Heart right ventricle (tissue), 16 donors: ENCODE results near the gene OSM. TPM values are rescaled to one million over a fixed set of nuclear protein-coding genes. Genes with fewer than 3 reads are reported as not detected.

Source experiments
- ATAC-seq, 8 donors: fragments of 200-7000 bp; cut with Tn5 transposase; one replicate each; pipeline ENCODE4 v1.9.1; 2020; ENCODE audit warnings: mild to moderate bottlenecking in 8 of 8, moderate library complexity in 8 of 8, moderate number of reproducible peaks in 1 of 8
- DNase-seq, 2 donors: peaks; one replicate each; pipeline ENCODE4 v3.0.0-alpha.2; 2020
- H3K27ac ChIP-seq, 10 donors: fragments of 200-600 bp; sonication (generic) in 2 of 10; one replicate each; pipeline versions ENCODE4 v1.5.0 to v1.8.0; 2020 to 2022; ENCODE audit warnings: mild to moderate bottlenecking in 3 of 10
- H3K27me3 ChIP-seq, 7 donors: fragments of 200-600 bp; one replicate each; pipeline ENCODE4 v1.8.0; 2021 to 2022; ENCODE audit warnings: mild to moderate bottlenecking in 2 of 7
- H3K36me3 ChIP-seq, 9 donors: fragments of 200-600 bp; sonication (generic) in 1 of 9; one replicate each; pipeline versions ENCODE4 v1.5.0 to v1.8.0; 2020 to 2022; ENCODE audit warnings: mild to moderate bottlenecking in 2 of 9
- H3K4me1 ChIP-seq, 9 donors: fragments of 200-600 bp; sonication (generic) in 1 of 9; one replicate each; pipeline versions ENCODE4 v1.5.0 to v1.8.0; 2020 to 2022; ENCODE audit warnings: mild to moderate bottlenecking in 4 of 9
- H3K4me3 ChIP-seq, 10 donors: fragments of 200-600 bp; sonication (generic) in 2 of 10; one replicate each; pipeline versions ENCODE4 v1.5.0 to v1.8.0; 2020 to 2022; ENCODE audit warnings: mild to moderate bottlenecking in 7 of 10, moderate library complexity in 2 of 10
- H3K9me3 ChIP-seq, 11 donors: fragments of 200-600 bp in 10 of 11; sonication (generic) in 2 of 11; one replicate each; pipeline versions ENCODE4 v1.5.0 to v1.8.0; 2013 to 2022; ENCODE audit warnings: mild to moderate bottlenecking in 2 of 11, control low read depth in 1 of 11, moderate library complexity in 1 of 11
- WGBS, 2 donors: extraction: QIAGEN DNeasy Blood & Tissue Kit; methylation state at CpG; one replicate each; pipeline ENCODE4 v1.1.7; 2013; ENCODE audit warnings: inconsistent platforms in 1 of 2; 5-methylcytosine and 5-hydroxymethylcytosine counted together
- intact Hi-C, 10 donors: fragments of 100-400 bp; cut with DNase I; formaldehyde crosslinking; loops; one replicate each; pipeline versions ENCODE4 v1.11.1 to v1.14.2; 2022
- polyA plus RNA-seq, 2 donors: library from polyadenylated mRNA; stranded (reverse); fragments of 200-250 nt; gene quantifications; one replicate each; pipeline ENCODE4 v1.2.3, GENCODE V29; 2013
- total RNA-seq, 10 donors: library from RNA; stranded (reverse); fragmentation: NEBNext Ultra II Directional in 3 of 10; extraction: Animal tissue kit (Norgen Biotek cat#: 25700) in 3 of 10; gene quantifications; one replicate each; pipeline versions ENCODE4 v1.2.1 to v1.2.4, GENCODE V29; 2021 to 2023
- TF ChIP-seq, protein P1 (sequence below), 9 donors: fragments of 200-600 bp; sonication (generic) in 2 of 9; IDR thresholded peaks; one replicate each; pipeline versions ENCODE4 v1.5.0 to v1.8.0; 2021 to 2022; ENCODE audit warnings: antibody characterized with exemption in 9 of 9, mild to moderate bottlenecking in 5 of 9, moderate library complexity in 1 of 9
- donor health status: Arrhythmogenic right ventricular cardiomyopathy.
- donor health status: ischemic (EF 13 %, LVEDD 7.1; RV severe dilation, severe dysfunction).
- donor health status: healthy with polysubstance abuse.
- donor health status: DM: no; HTN: yes; CAD: no.
- donor health status: DM: no; HTN: no; CAD: no.
- donor health status: ischemic (EF 25% LVEDD 6.9; RV normal size, moderate dysfunction).
- donor health status: ischemic (EF 25% LVEDD 5.7; RV mildly dilated, moderate dysfunction).
- donor health status: healthy.
- donor health status: DM: yes; HTN: yes; CAD: no.
- donor health status: Ischemic cardiomyopathy.
- donor health status: ischemic (EF 35%, LVEDD 5.7; RV mildly dilated, moderate dysfunction).
- donor health status: nonischemic (EF 11% LVEDD 7.7; RV severe dilation, severe dysfunction).
- donor health status: DM: yes; HTN: yes; CAD: no.
- donor health status: PGD.
- donor health status: ischemic (EF 29% LVEDD 5.4; RV normal size, mild dysfunction).
- donor health status: nonischemic (EF 23%, LVEDD 6.1; RV moderate dilation, normal function).

Gene OSM
- total and polyA plus RNA-seq, 12 donors: 0.20 to 2.8 (median 0.41) TPM; not detected in 3

- DNase-seq (no peak), ATAC-seq (no peak)
- peaks cover 0 to 32% (median 0%) of the 10 kb centered on the region in 9 donors for H3K4me1 ChIP-seq
- H3K36me3 ChIP-seq: no peaks in the 10 kb centered on the region
- H3K4me3 ChIP-seq: no peak overlapping the region
- WGBS, 2 donors: 79% methylated on average over 4 of the region's 4 CpGs
- H3K27me3 ChIP-seq: peaks cover 0 to 91% (median 74%) of the 10 kb centered on the region in 7 donors
- TF ChIP-seq, protein P1, sequence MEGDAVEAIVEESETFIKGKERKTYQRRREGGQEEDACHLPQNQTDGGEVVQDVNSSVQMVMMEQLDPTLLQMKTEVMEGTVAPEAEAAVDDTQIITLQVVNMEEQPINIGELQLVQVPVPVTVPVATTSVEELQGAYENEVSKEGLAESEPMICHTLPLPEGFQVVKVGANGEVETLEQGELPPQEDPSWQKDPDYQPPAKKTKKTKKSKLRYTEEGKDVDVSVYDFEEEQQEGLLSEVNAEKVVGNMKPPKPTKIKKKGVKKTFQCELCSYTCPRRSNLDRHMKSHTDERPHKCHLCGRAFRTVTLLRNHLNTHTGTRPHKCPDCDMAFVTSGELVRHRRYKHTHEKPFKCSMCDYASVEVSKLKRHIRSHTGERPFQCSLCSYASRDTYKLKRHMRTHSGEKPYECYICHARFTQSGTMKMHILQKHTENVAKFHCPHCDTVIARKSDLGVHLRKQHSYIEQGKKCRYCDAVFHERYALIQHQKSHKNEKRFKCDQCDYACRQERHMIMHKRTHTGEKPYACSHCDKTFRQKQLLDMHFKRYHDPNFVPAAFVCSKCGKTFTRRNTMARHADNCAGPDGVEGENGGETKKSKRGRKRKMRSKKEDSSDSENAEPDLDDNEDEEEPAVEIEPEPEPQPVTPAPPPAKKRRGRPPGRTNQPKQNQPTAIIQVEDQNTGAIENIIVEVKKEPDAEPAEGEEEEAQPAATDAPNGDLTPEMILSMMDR (IDR thresholded peaks at IDR 0.05): no peak
- no peaks in the 10 kb centered on the region for H3K9me3 ChIP-seq
- H3K27ac ChIP-seq: no peak overlapping the region
- intact Hi-C loops: no loop called here
These were observed 44.3 kb downstream of the OSM start for GRCh38 chr22:30222321-30222720.

- 68 to 70% methylated on average over 26 of the region's 26 CpGs for WGBS, 2 donors
- TF ChIP-seq, protein P1 (IDR thresholded peaks at IDR 0.05): no peak
- peaks cover 0 to 32% (median 0%) of the 10 kb centered on the region in 9 donors for H3K4me1 ChIP-seq
- H3K36me3 ChIP-seq: no peaks in the 10 kb centered on the region
- peak overlapping the region in 1 of 10 donors; percentile 58 for H3K27ac ChIP-seq
- no peak overlapping the region for H3K4me3 ChIP-seq
- intact Hi-C loops: no loop called here
- DNase-seq (no peak), ATAC-seq (peak in 1 of 8 donors; percentile 14)
- no peaks in the 10 kb centered on the region for H3K9me3 ChIP-seq
- H3K27me3 ChIP-seq: peaks cover 0 to 91% (median 84%) of the 10 kb centered on the region in 7 donors
These were observed 45.3 kb downstream of the OSM start for GRCh38 chr22:30221121-30221992.

DNA sequence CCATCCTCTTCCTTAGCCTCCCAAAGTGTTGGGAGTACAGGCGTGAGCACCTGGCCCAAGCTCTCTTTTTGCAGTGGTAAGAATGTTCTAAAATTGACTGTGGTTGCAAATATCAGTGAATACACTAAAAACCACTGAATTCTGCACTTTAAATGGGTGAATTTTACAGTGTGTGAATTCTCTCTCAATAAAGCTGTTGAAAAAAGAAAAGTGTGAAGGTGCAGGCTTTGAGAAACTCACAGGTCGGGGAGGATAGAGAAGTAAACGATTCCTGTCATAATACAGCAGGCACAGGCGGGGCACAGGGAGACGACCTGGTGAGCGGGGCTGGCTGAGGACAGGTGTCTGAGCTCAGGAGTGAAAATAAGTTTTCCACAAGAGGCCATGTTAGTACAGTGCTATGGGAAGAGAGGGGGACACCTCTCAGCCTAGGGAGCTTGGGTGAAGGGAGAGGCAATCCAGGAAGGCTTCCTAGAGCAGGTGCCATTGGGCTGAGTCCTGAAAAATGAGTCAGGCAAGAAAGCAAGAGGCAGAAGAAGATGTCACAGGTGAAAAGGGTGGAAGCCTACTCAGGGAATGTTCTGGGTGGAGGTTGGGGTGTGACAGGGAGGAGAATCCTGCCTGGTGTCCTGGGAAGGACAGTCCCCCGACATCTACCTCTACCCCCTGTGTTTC is 46.2 kb downstream of the OSM start:
- DNase-seq (no peak), ATAC-seq (no peak)
- TF ChIP-seq, protein P1 (IDR thresholded peaks at IDR 0.05): no peak
- H3K9me3 ChIP-seq: no peaks in the 10 kb centered on the region
- no peaks in the 10 kb centered on the region for H3K36me3 ChIP-seq
- WGBS, 2 donors: 77 to 84% methylated on average over 7 of the region's 7 CpGs
- intact Hi-C loops: no loop called here
- peaks cover 0 to 32% (median 0%) of the 10 kb centered on the region in 9 donors for H3K4me1 ChIP-seq
- H3K27me3 ChIP-seq: peaks cover 0 to 91% (median 84%) of the 10 kb centered on the region in 7 donors
- peak overlapping the region in 1 of 10 donors; percentile 58 for H3K27ac ChIP-seq
- no peak overlapping the region for H3K4me3 ChIP-seq

GRCh38 chr22:30219668-30220278 is 46.9 kb downstream of the OSM start:
- no peak for DNase-seq
- H3K27ac ChIP-seq: peak overlapping the region in 1 of 10 donors; percentile 58
- TF ChIP-seq, protein P1 (IDR thresholded peaks at IDR 0.05): no peak
- H3K4me3 ChIP-seq: no peak overlapping the region
- H3K9me3 ChIP-seq: no peaks in the 10 kb centered on the region
- ATAC-seq: no peak
- intact Hi-C loops: no loop called here
- H3K27me3 ChIP-seq: peaks cover 0 to 91% (median 84%) of the 10 kb centered on the region in 7 donors
- H3K36me3 ChIP-seq: no peaks in the 10 kb centered on the region
- H3K4me1 ChIP-seq: peaks cover 0 to 32% (median 0%) of the 10 kb centered on the region in 9 donors
